Adrenal gland (tissue), 12 donors: Measurements from ENCODE around the gene IZUMO1R. TPM values are rescaled to one million over a fixed set of nuclear protein-coding genes. Genes with fewer than 3 reads are reported as not detected.

ENCODE experiments used
- DNase-seq, 7 donors: peaks; one replicate each; pipeline ENCODE4 v3.0.0-alpha.2; 2019 to 2020
- H3K27ac ChIP-seq, 5 donors: fragments of 200-600 bp; sonication (generic) in 4 of 5; 1 replicate in 3 of 5; 2 replicates in 2 of 5; pipeline versions ENCODE4 v1.5.1 to v1.8.0; 2016 to 2020; ENCODE audit warnings: mild to moderate bottlenecking in 1 of 5
- H3K27me3 ChIP-seq: fragments of 200-600 bp; 2 replicates; pipeline ENCODE4 v1.8.0; 2021
- H3K36me3 ChIP-seq, 2 donors: fragments of 200-600 bp; replicated peaks in 1 of 2; 1 replicate in 1 of 2; 2 replicates in 1 of 2; pipeline versions ENCODE4 v1.5.1 to v1.8.0; 2018 to 2022
- H3K4me1 ChIP-seq, 2 donors: fragments of 200-600 bp; replicated peaks in 1 of 2; 1 replicate in 1 of 2; 2 replicates in 1 of 2; pipeline versions ENCODE4 v1.5.1 to v1.8.0; 2018 to 2021
- H3K4me3 ChIP-seq, 4 donors: fragments of 200-600 bp; sonication (generic) in 3 of 4; one replicate each; pipeline ENCODE4 v1.5.1; 2016 to 2018
- H3K9me3 ChIP-seq, 3 donors: fragments of 200-600 bp; sonication (generic) in 1 of 3; replicated peaks in 1 of 3; 1 replicate in 2 of 3; 2 replicates in 1 of 3; pipeline versions ENCODE4 v1.5.1 to v1.8.0; 2016 to 2021
- POLR2A ChIP-seq, 2 donors: fragments of 450-650 bp; IDR thresholded peaks; one replicate each; pipeline ENCODE4 v1.6.1; 2017; ENCODE audit warnings: antibody characterized with exemption in 2 of 2, mild to moderate bottlenecking in 2 of 2, moderate library complexity in 1 of 2
- WGBS, 4 donors: extraction: QIAGEN DNeasy Blood & Tissue Kit in 2 of 4; methylation state at CpG; one replicate each; pipeline versions ENCODE4 v1.1.5 to v1.1.7; 2013 to 2017; 5-methylcytosine and 5-hydroxymethylcytosine counted together
- intact Hi-C, 2 donors: fragments of 100-400 bp; cut with DNase I; formaldehyde crosslinking; loops; one replicate each; pipeline versions ENCODE4 v1.14.1 to v1.15.0; 2022 to 2023
- polyA plus RNA-seq, 3 donors: library from polyadenylated mRNA; stranded (reverse); fragments of 200-250 nt in 2 of 3; fragments of 350-450 nt in 1 of 3; fragmentation: Illumina TruSeq in 1 of 3; extraction: RNeasy Lipid Tissue Mini Kit (QIAGEN cat#74804) in 1 of 3; gene quantifications; one replicate each; pipeline ENCODE4 v1.2.3, GENCODE V29; 2013 to 2014
- total RNA-seq, 9 donors: library from RNA; depleted of rRNA in 4 of 9; stranded (reverse); fragments of >200 nt in 4 of 9; fragments of 120-200 nt in 1 of 9; fragmentation: NEBNext Ultra II Directional in 1 of 9; extraction: Animal tissue kit (Norgen Biotek cat#: 25700) in 1 of 9; gene quantifications; one replicate each; pipeline versions ENCODE4 v1.1.0 to v1.2.4, GENCODE V29; 2013 to 2023
- TF ChIP-seq, protein P1 (sequence below), 6 experiments: fragments of 450-650 bp in 4 of 6; fragments of 200-600 bp in 2 of 6; sonication (generic) in 1 of 6; IDR thresholded peaks; 1 replicate in 5 of 6; 2 replicates in 1 of 6; pipeline versions ENCODE4 v1.5.1 to v1.8.0; 2016 to 2021; ENCODE audit warnings: antibody characterized with exemption in 6 of 6, mild to moderate bottlenecking in 2 of 6, moderate library complexity in 1 of 6
- donor health status: healthy with polysubstance abuse.
- donor health status: Bipolar disorder and iron deficiency.
- donor health status: DM: yes; HTN: yes; CAD: no.
- donor health status: DM: no; HTN: no; CAD: no.
- donor health status: DM: no; HTN: no; CAD: no.
- donor health status: DM: yes; HTN: yes; CAD: no.

The IZUMO1R gene
- total and polyA plus RNA-seq, 12 donors: 0.50 TPM; not detected in 11

DNA sequence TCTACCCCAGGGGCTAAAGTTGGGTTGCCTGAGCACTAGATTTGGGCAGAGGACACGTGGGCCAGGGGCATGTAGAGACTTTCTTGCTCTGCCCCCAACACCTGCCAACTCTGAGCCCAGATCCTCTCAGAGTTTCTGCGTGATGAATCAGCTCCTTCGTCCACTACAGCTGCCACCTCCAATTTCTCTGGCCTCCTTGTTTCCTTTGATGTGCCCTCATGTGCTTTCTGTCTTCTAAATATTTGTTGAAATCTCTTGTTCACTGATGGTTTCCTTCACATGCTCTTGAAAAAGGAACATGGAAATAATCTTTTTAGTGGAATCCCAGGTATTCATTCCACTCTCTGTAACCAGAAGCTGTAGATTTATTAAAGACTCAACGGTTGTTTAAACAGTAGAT, 8.0 kb downstream of the IZUMO1R start:
- H3K36me3 ChIP-seq: no peaks in the 10 kb centered on the region
- H3K27me3 ChIP-seq: no peaks in the 10 kb centered on the region
- H3K4me3 ChIP-seq: no peak overlapping the region
- H3K27ac ChIP-seq: no peak overlapping the region
- peaks cover 0 to 9% of the 10 kb centered on the region in 2 donors for H3K4me1 ChIP-seq
- no peak for TF ChIP-seq POLR2A (IDR thresholded peaks at IDR 0.05)
- TF ChIP-seq, protein P1, sequence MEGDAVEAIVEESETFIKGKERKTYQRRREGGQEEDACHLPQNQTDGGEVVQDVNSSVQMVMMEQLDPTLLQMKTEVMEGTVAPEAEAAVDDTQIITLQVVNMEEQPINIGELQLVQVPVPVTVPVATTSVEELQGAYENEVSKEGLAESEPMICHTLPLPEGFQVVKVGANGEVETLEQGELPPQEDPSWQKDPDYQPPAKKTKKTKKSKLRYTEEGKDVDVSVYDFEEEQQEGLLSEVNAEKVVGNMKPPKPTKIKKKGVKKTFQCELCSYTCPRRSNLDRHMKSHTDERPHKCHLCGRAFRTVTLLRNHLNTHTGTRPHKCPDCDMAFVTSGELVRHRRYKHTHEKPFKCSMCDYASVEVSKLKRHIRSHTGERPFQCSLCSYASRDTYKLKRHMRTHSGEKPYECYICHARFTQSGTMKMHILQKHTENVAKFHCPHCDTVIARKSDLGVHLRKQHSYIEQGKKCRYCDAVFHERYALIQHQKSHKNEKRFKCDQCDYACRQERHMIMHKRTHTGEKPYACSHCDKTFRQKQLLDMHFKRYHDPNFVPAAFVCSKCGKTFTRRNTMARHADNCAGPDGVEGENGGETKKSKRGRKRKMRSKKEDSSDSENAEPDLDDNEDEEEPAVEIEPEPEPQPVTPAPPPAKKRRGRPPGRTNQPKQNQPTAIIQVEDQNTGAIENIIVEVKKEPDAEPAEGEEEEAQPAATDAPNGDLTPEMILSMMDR (IDR thresholded peaks at IDR 0.05): no peak
- WGBS, 4 donors: 72 to 86% (median 80%) methylated on average over 4 of the region's 4 CpGs
- intact Hi-C loops: no loop called here
- no peak for DNase-seq
- no peaks in the 10 kb centered on the region for H3K9me3 ChIP-seq

DNA sequence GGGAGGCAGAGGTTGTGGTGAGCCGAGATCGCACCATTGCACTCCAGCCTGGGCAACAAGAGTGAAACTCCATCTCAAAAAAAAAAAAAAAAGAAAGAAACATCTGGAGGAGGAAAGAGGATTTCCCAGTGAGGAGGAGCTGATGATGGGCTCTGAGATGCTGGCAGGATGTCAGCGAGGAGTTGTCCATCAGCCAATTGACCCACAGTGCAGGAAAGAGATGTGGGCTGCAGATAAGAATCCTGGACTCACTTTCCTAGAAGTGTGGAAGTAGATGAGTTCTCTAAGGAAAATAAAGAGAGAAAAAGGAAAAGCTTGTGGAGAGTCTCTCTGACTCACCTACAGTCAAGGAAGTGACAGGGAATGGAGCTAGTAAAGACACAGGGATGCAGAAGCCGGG, 9.7 kb downstream of the IZUMO1R start:
- TF ChIP-seq POLR2A (IDR thresholded peaks at IDR 0.05): no peak
- TF ChIP-seq, protein P1 (IDR thresholded peaks at IDR 0.05): no peak
- Histone ChIP-seq H3K4me3 (no peak overlapping the region), H3K9me3 (no peaks in the 10 kb centered on the region), H3K27ac (no peak overlapping the region), H3K4me1 (peaks cover 0 to 9% of the 10 kb centered on the region in 2 donors), H3K36me3 (no peaks in the 10 kb centered on the region), H3K27me3 (no peaks in the 10 kb centered on the region)
- no peak for DNase-seq
- 64 to 67% (median 65%) methylated on average over 4 of the region's 4 CpGs for WGBS, 4 donors
- intact Hi-C loops: no loop called here

DNA sequence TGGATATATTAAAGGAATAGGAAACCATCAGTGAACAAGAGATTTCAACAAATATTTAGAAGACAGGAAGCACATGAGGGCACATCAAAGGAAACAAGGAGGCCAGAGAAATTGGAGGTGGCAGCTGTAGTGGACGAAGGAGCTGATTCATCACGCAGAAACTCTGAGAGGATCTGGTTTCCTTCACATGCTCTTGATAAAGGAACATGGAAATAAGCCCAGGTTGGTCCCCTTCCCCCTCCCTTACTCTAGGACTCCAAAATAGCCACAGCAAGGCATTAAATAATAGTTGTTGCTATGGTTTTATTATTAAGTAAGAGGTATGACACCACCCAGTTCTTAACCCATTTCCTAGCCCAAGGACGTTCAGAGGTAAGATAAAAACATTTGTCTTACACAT, 11.3 kb downstream of the IZUMO1R start:
- Histone ChIP-seq H3K4me3 (no peak overlapping the region), H3K4me1 (peaks cover 0 to 3% of the 10 kb centered on the region in 2 donors), H3K9me3 (no peaks in the 10 kb centered on the region), H3K36me3 (no peaks in the 10 kb centered on the region), H3K27me3 (no peaks in the 10 kb centered on the region), H3K27ac (no peak overlapping the region)
- no peak for DNase-seq
- TF ChIP-seq, protein P1 (IDR thresholded peaks at IDR 0.05): no peak
- TF ChIP-seq POLR2A (IDR thresholded peaks at IDR 0.05): no peak
- intact Hi-C loops: no loop called here
- 11 to 19% (median 16%) methylated on average over 3 of the region's 3 CpGs for WGBS, 4 donors

DNA sequence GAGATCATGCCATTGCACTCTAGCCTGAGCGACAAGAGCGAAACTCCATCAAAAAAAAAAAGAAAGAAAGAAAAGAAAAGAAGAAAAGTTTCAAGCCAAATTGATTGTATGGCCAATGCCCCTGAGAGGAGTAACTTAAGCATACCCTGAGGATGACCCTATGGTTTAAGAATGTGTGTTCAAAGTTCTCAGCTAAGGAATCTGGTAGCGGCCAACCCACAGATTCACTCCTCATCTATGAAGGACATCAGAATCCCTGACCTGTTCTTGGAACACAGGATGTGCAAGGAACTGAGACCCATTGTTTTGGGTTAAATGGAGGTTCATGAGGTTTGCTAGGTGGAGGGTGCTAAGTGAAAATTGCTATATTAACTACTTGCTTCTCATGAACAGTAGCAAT, 18.1 kb downstream of the IZUMO1R start:
- Histone ChIP-seq H3K27me3 (no peaks in the 10 kb centered on the region), H3K4me1 (no peaks in the 10 kb centered on the region), H3K9me3 (no peaks in the 10 kb centered on the region), H3K4me3 (no peak overlapping the region), H3K27ac (no peak overlapping the region), H3K36me3 (no peaks in the 10 kb centered on the region)
- DNase-seq: no peak
- no peak for TF ChIP-seq POLR2A (IDR thresholded peaks at IDR 0.05)
- TF ChIP-seq, protein P1 (IDR thresholded peaks at IDR 0.05): no peak
- intact Hi-C loops: no loop called here
- WGBS, 4 donors: 78 to 89% (median 82%) methylated on average over 3 of the region's 3 CpGs
